Stimulated activated CD8-positive, alpha-beta memory T cell treated with anti-CD3 and anti-CD28 coated beads, Interleukin-4, amount 100 ng/mL, for 24 hours (primary cell): ENCODE results near the gene VGLL4.

Experiments used
- DNase-seq: peaks from one replicate; pipeline ENCODE4 v3.0.0-alpha.2; 2020; ENCODE audit warnings: low read depth

VGLL4 gene

GRCh38 chr3:11653298-11654055, 9.8 kb upstream of the VGLL4 start:
- DNase-seq: no peak

DNA sequence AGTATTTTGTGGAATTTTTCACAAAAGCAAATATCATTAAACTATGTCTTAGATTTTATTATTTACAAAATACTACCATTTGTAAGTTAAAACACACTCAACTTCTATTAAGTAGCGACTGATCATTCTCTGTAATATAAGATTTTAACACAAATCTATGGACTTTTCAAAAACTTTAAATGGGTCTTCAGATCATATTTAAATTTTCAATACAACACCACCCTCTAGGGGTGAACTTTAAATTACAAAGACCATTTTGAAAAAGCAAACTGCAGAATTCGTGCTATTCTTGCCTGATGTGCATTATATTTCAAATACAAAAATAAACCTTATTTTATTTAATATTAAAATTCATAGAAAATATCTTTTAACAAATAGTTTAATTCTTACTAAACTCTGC, 8.2 kb upstream of the VGLL4 start:
- DNase-seq: no peak

DNA sequence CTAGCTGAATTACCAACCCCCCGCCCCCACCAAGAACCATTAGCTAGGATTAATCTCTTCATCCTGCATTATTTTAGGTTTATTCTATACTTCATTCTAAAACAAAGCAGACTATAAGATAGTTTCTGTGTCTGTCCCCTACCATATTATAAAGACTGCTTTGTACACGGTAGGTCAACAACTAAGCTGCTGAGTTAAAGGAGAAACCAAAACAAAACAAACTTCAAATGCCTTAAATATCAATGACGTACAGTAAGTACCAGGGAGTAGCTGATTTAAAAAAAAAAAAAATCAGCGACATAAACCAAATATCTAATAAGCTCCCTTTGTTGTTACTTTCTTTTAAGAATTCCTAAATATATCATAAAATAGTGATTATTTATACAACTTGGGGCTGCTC, 7.8 kb upstream of the VGLL4 start:
- no peak for DNase-seq

- DNase-seq: no peak
These were observed 6.7 kb upstream of the VGLL4 start for GRCh38 chr3:11650391-11650790.

GRCh38 chr3:11648735-11649134, 5.0 kb upstream of the VGLL4 start:
- DNase-seq: no peak

DNA sequence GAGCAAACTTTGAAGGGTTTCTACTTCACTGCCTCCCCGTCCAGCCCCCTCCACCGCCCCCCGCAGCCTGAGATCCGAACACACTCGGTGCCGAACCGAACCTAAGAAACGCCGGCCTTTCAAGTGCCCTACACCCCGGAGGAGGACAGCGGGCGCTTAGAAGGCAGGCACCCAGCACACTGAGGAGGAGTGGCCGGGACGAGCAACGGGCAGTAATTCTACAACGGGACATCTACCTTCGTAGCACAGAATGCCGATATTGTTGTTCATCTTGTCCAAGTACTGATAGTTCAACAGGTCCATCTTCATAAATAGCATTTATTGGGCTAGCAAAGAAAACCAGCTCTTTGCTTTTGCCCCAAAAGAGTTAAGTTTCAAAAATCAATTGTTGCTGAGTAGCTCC, 513 bp downstream of the VGLL4 start:
- DNase-seq: peak; percentile 8

GRCh38 chr3:11642431-11643191, 1.1 kb downstream of the VGLL4 start:
- peak; percentile 44 for DNase-seq

GRCh38 chr3:11641683-11642430, 1.9 kb downstream of the VGLL4 start:
- no peak for DNase-seq

GRCh38 chr3:11641316-11641682, 2.4 kb downstream of the VGLL4 start:
- DNase-seq: no peak

- DNase-seq: no peak
These were observed 3.6 kb downstream of the VGLL4 start for GRCh38 chr3:11640009-11640673.

DNA sequence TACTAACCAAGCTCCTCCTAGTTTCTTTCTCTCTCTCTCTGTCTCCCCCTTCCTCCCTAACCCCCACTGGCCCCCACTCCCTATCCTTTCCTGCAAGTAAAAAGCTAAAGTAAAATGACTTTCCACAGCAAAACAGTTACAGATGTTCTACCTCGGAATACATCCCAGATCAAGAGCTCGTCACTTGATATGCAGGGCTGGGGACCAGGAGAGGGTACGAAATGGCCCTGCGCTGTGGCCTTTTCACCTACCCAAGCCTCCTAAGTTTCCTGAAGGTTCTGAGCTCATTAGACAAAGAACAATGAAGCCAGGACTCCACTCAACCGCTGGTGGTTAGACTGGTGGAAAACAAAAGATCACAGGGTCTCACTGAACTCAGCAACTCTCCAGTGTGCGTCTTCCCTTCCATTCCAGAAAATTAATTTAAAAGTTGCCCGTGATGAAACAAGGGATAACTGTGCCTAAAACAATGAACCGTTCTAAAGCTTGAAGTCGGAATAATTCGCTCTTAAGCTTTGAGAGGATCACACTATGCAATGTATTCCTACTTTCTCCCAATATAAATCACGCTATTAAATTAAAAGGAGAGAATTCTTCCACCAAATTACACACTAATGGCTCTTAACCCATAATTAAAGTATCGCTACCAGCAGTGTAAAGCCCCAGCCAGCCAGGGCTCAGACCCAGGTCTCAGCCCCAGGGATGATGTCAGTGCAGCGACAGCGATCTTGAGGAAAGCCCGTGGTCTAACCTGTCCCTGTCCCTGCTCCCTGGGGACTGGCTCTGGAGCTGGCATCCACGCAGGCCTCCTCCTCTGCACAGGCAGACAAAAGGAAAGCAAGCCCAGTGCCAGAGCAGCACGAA, 5.0 kb downstream of the VGLL4 start:
- DNase-seq: no peak

- no peak for DNase-seq
These were observed 5.7 kb downstream of the VGLL4 start for GRCh38 chr3:11637901-11638458.

- no peak for DNase-seq
These were observed 7.3 kb downstream of the VGLL4 start for GRCh38 chr3:11636394-11636770.

GRCh38 chr3:11635680-11636393, 7.9 kb downstream of the VGLL4 start:
- no peak for DNase-seq

GRCh38 chr3:11634974-11635612, 8.6 kb downstream of the VGLL4 start:
- DNase-seq: no peak

- DNase-seq: no peak
These were observed 9.6 kb downstream of the VGLL4 start for GRCh38 chr3:11634081-11634635.

DNA sequence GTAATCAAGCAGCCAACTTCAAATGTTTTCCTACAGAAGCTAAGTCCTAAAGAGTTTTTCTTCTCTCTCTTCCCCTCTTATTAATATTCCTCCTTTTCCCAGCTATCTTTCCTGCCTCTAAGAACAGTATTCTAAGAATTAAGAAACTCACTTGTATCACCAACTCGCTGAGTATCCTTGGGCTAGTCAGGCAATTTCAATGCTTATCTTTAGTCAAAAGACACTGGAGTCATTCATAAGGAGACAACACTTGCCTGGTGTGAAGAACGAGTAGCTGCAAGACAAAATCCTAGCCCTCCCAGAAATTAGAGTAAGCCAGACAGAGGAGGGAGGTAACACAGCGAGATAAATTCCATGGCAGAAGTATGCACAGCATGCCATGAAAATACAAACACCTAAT, 10.7 kb downstream of the VGLL4 start:
- no peak for DNase-seq

- DNase-seq: no peak
These were observed 11.2 kb downstream of the VGLL4 start for GRCh38 chr3:11632564-11632963.

DNA sequence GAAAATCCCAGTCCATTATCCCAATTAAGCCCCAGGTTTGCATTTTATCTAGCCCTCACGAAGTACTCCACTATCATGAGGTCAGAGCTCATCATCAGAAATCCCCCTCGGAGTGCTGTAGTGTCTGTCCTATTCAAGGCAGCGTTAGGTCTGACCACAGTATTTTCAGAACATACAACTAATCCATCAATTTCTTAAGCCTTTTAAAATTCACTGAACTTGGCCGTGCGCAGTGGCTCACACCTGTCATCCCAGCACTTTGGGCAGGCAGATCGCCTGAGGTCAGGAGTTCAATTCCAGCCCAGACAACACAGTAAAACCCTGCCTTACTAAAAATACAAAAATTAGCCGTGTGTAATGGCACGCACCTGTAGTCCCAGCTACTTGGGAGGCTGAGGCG, 11.9 kb downstream of the VGLL4 start:
- DNase-seq: no peak

GRCh38 chr3:11629716-11630115, 14.0 kb downstream of the VGLL4 start:
- DNase-seq: no peak
